Subcutaneous adipose tissue (tissue), 4 donors: Measurements from ENCODE around the gene DHX35. TPM values are rescaled to one million over a fixed set of nuclear protein-coding genes. Genes with fewer than 3 reads are reported as not detected.

Source experiments
- CTCF ChIP-seq: fragments of 450-650 bp; IDR thresholded peaks from one replicate; pipeline ENCODE4 v1.5.1; 2016; ENCODE audit warnings: low read depth, mild to moderate bottlenecking, control low read depth, antibody characterized with exemption, moderate library complexity
- total RNA-seq, 4 donors: library from RNA; depleted of rRNA; stranded (reverse); fragments of >200 nt; gene quantifications; one replicate each; pipeline ENCODE4 v1.1.0, GENCODE V29; 2016

The DHX35 gene
- total RNA-seq, 4 donors from 2014 or later, result 10.6 to 14.5 (median 12.5) TPM

- no peak for TF ChIP-seq CTCF
Observed at GRCh38 chr20:38932457-38933120, 29.6 kb upstream of the DHX35 start.

GRCh38 chr20:38934530-38934929 lies 27.6 kb upstream of the DHX35 start:
- TF ChIP-seq CTCF, result no peak

- TF ChIP-seq CTCF, result no peak
Observed at GRCh38 chr20:38935285-38935684, 26.9 kb upstream of the DHX35 start.

- no peak for TF ChIP-seq CTCF
Observed at GRCh38 chr20:38935967-38936407, 26.2 kb upstream of the DHX35 start.

GRCh38 chr20:38937000-38937399 lies 25.1 kb upstream of the DHX35 start:
- no peak for TF ChIP-seq CTCF

GRCh38 chr20:38937978-38938473 lies 24.1 kb upstream of the DHX35 start:
- no peak for TF ChIP-seq CTCF

- no peak for TF ChIP-seq CTCF
Observed at GRCh38 chr20:38939686-38940085, 22.5 kb upstream of the DHX35 start.
